Activated CD4-positive, alpha-beta memory T cell treated with anti-CD3 and anti-CD28 coated beads for 36 hours (primary cell): ENCODE data around the gene SATB2. TPM values are rescaled to one million over a fixed set of nuclear protein-coding genes. Genes with fewer than 3 reads are reported as not detected.

Experiments
- CTCF ChIA-PET: fragments of 350-600 bp; sonication (Branson Sonifier 250); formaldehyde crosslinking; loops from one replicate; lab custom pipeline; 2021; ENCODE audit warnings: antibody characterized with exemption, inconsistent platforms; lab: Charles Lee
- POLR2A ChIA-PET: fragments of 350-600 bp; sonication (Branson Sonifier 250); formaldehyde crosslinking; loops from one replicate; lab custom pipeline; 2021; ENCODE audit warnings: antibody characterized with exemption; lab: Charles Lee
- DNase-seq: peaks from one replicate; pipeline ENCODE4 v3.0.0-alpha.2; 2020
- H3K27ac Mint-ChIP-seq: one replicate; pipeline ENCODE4 v1.8.0; 2021; ENCODE audit warnings: mixed read lengths
- H3K27me3 Mint-ChIP-seq: one replicate; pipeline ENCODE4 v1.8.0; 2021; ENCODE audit warnings: mixed read lengths
- H3K36me3 Mint-ChIP-seq: one replicate; pipeline ENCODE4 v1.8.0; 2021; ENCODE audit warnings: mixed read lengths
- H3K4me1 Mint-ChIP-seq: one replicate; pipeline ENCODE4 v1.8.0; 2021; ENCODE audit warnings: low read depth, mixed read lengths
- H3K4me3 Mint-ChIP-seq: one replicate; pipeline ENCODE4 v1.8.0; 2021; ENCODE audit warnings: mild to moderate bottlenecking, mixed read lengths
- H3K9me3 Mint-ChIP-seq: one replicate; pipeline ENCODE4 v1.8.0; 2021; ENCODE audit warnings: mixed read lengths
- intact Hi-C: fragments of 100-400 bp; cut with micrococcal nuclease; formaldehyde crosslinking; loops from one replicate; pipeline ENCODE4 v1.15.1; 2023
- total RNA-seq, 2 experiments: library from RNA; stranded (reverse); gene quantifications; one replicate each; pipeline ENCODE4 v1.2.3, GENCODE V29; 2021

Gene SATB2
- under 1 TPM; 0.17 to 0.19 TPM for total RNA-seq

- Mint-ChIP-seq H3K27me3 (peaks cover 60% of the 10 kb centered on the region), H3K4me1 (peaks cover 27% of the 10 kb centered on the region), H3K27ac (no peak within 1 kb of the TSS), H3K9me3 (no peaks in the 10 kb centered on the region), H3K36me3 (peaks cover 2% of the 10 kb centered on the region), H3K4me3 (peak within 1 kb of the TSS; percentile 61)
- ChIA-PET POLR2A (no interaction called here), CTCF (no interaction called here)
- intact Hi-C loops: loop anchor here (2.0 to 10.0 kb wide), 4 partner anchors 13 to 1753 kb away; partner anchors contain the start of gene MARS2
- peak; percentile 47 for DNase-seq
Observed at GRCh38 chr2:199457147-199458008, at the start of gene SATB2. SATB2 (minus strand) TSS chr2:199457939; CDS start chr2:199456037, 1,902 bp downstream.

GRCh38 chr2:199505755-199506403 lies 48.1 kb upstream of the SATB2 start:
- ChIA-PET CTCF (no interaction called here), POLR2A (no interaction called here)
- Mint-ChIP-seq H3K27ac (no peak overlapping the region), H3K4me1 (no peaks in the 10 kb centered on the region), H3K4me3 (no peak overlapping the region), H3K27me3 (peaks cover 8% of the 10 kb centered on the region), H3K9me3 (no peaks in the 10 kb centered on the region), H3K36me3 (no peaks in the 10 kb centered on the region)
- DNase-seq: no peak
- intact Hi-C loops: no loop called here

DNA sequence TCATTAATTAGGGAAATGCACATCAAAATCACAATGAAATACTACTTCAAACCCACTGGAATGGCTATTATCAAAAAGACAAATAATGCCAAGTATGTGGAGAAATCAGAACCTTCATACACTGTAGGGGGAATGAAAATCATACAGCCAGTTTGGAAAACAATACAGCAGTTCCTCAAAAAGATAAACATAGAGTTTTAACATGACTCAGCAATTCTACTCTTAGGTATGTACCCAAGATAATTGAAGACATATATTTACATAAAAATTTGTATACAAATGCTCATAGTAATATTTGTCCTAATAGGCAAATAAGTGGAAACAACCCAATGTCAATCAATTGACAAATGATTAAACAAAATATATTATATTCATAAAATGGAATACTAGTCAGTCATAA lies 45.4 kb upstream of the SATB2 start:
- Mint-ChIP-seq H3K4me3 (no peak overlapping the region), H3K27me3 (peaks cover 6% of the 10 kb centered on the region), H3K27ac (no peak overlapping the region), H3K9me3 (no peaks in the 10 kb centered on the region), H3K4me1 (no peaks in the 10 kb centered on the region), H3K36me3 (no peaks in the 10 kb centered on the region)
- ChIA-PET POLR2A (no interaction called here), CTCF (no interaction called here)
- intact Hi-C loops: no loop called here
- DNase-seq: no peak

- intact Hi-C loops: no loop called here
- no peak overlapping the region for H3K4me3 Mint-ChIP-seq
- H3K27me3 Mint-ChIP-seq: peaks cover 13% of the 10 kb centered on the region
- DNase-seq: no peak
- ChIA-PET CTCF (no interaction called here), POLR2A (no interaction called here)
- no peaks in the 10 kb centered on the region for H3K36me3 Mint-ChIP-seq
- H3K4me1 Mint-ChIP-seq: no peaks in the 10 kb centered on the region
- H3K9me3 Mint-ChIP-seq: no peaks in the 10 kb centered on the region
- no peak overlapping the region for H3K27ac Mint-ChIP-seq
Observed at GRCh38 chr2:199499005-199499404, 41.3 kb upstream of the SATB2 start.

- DNase-seq: no peak
- H3K36me3 Mint-ChIP-seq: no peaks in the 10 kb centered on the region
- H3K4me3 Mint-ChIP-seq: no peak overlapping the region
- intact Hi-C loops: no loop called here
- POLR2A ChIA-PET: no interaction called here
- no peaks in the 10 kb centered on the region for H3K4me1 Mint-ChIP-seq
- CTCF ChIA-PET: no interaction called here
- peaks cover 10% of the 10 kb centered on the region for H3K27me3 Mint-ChIP-seq
- no peak overlapping the region for H3K27ac Mint-ChIP-seq
- H3K9me3 Mint-ChIP-seq: no peaks in the 10 kb centered on the region
Observed at GRCh38 chr2:199495147-199495546, 37.4 kb upstream of the SATB2 start.

DNA sequence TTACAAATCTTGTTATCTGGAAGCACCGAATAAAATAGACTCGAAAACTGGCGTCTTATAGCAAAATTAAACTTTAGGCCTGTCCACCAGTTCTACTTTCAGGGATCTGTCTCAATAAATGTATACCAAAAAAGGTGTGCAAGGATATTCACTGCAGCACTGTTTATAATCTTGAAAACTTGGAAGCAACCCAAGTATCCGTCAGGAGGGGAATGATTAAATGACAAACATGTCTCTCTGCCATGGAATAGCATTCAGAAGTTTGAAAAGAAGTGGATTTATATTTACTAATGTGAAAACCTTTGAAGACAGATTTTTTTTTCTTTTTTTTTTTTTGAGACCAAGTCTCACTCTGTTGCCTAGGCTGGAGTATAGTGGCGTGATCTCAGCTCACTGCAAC lies 32.3 kb upstream of the SATB2 start:
- intact Hi-C loops: no loop called here
- Mint-ChIP-seq H3K4me1 (no peaks in the 10 kb centered on the region), H3K27me3 (peaks cover 16% of the 10 kb centered on the region), H3K27ac (no peak overlapping the region), H3K36me3 (no peaks in the 10 kb centered on the region), H3K4me3 (no peak overlapping the region), H3K9me3 (no peaks in the 10 kb centered on the region)
- CTCF ChIA-PET: interaction anchor here (0.7 to 3.3 kb wide), 3 partner anchors 186 to 1177 kb away, joined by 3 to 61 read pairs (median 5); no protein-coding TSS in a partner anchor
- POLR2A ChIA-PET: no interaction called here
- DNase-seq: no peak

DNA sequence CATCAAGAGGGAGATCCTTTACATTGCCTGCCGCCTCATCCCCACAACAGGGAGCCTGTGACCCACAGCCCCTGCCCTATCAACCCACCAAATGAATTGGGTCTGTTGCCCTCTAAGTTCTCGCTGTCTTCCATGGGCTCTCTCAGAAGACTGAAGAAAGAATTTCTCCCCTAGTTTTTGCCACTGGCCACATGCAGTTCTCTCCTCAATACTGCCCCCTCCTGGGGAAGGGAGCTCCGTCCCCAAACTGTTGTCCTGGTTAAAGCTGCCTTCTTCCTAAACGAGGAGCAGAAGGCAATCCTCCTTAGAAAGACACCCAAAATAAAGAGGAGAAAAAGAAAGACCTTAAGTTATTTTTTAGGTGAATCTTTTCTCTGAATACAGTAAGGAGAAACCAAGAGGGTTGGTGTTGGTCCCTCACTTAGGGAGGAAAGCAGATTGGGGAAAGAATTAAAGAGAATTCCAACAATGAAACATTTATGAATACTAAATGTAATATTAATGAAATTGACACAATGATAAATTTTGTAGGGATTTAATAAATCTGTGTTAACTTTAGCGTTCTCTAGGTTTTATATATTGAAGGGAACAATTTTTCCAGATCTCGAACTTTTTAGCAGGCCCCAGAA lies 31.1 kb upstream of the SATB2 start:
- POLR2A ChIA-PET: interaction anchor here (0.7 kb wide), 1 partner anchor 588 kb away, joined by 3 read pairs; no protein-coding TSS in a partner anchor
- Mint-ChIP-seq H3K4me3 (no peak overlapping the region), H3K4me1 (no peaks in the 10 kb centered on the region), H3K9me3 (no peaks in the 10 kb centered on the region), H3K27me3 (peaks cover 23% of the 10 kb centered on the region), H3K27ac (no peak overlapping the region), H3K36me3 (no peaks in the 10 kb centered on the region)
- CTCF ChIA-PET: interaction anchor here (0.6 to 3.3 kb wide), 24 partner anchors 8 to 1497 kb away, joined by 3 to 61 read pairs (median 4); no protein-coding TSS in a partner anchor
- DNase-seq: peak; percentile 58
- intact Hi-C loops: loop anchor here (2.0 to 5.0 kb wide), 2 partner anchors 1117 to 1174 kb away; no protein-coding TSS in a partner anchor

DNA sequence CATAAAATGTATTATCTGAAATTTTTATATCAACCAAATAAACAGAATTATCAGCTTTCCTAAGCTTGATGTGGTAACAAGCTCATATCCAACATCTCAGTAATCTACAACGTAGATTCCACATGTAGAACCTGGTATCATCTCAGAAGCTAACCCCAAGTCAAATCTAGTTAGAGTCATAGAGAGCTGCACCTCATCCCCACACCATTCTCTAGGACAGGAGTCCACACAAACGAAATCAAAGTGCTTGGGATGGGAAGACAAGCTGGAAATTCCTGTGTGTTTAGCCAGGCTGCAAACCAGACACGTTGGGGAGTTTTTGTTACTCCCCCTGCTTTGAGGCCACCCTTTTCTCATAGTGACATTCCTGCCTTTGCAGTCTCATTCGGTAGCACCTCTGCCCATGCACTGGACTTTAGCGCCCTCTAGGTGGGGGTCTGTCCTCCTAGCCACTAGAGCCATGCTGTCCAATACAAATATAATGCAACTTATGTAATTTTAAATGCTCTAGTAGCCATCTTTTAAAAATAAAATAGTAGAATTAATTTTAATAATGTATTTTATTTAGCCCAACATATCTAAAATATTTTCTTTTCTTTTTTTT lies 28.1 kb upstream of the SATB2 start:
- no peaks in the 10 kb centered on the region for H3K9me3 Mint-ChIP-seq
- CTCF ChIA-PET: interaction anchor here (0.8 to 4.1 kb wide), 7 partner anchors 15 to 1172 kb away, joined by 3 to 27 read pairs (median 3); no protein-coding TSS in a partner anchor
- H3K4me1 Mint-ChIP-seq: no peaks in the 10 kb centered on the region
- peak; percentile 61 for DNase-seq
- no peaks in the 10 kb centered on the region for H3K36me3 Mint-ChIP-seq
- POLR2A ChIA-PET: no interaction called here
- peaks cover 21% of the 10 kb centered on the region for H3K27me3 Mint-ChIP-seq
- H3K4me3 Mint-ChIP-seq: no peak overlapping the region
- H3K27ac Mint-ChIP-seq: no peak overlapping the region
- intact Hi-C loops: loop anchor here (5.0 kb wide), 1 partner anchor 1114 kb away; no protein-coding TSS in a partner anchor

DNA sequence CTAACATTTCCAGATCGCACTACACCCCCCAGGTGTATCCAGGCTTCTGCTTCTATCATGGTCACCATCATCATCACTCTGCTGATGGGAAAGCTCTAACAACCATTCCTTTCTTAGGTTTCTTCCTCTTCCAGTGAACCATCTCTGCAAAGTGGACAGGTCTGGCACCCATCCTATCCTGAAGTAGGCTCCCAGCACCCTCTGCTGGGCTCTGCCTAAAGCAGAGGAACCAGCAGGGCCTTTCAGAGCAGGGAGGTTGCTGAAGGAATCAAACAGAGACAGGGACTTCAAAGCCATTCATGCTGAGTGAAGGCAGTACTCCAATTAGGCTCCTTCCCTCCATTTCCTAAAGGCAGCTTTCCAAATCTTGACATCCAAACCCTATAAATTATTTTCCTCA lies 27.2 kb upstream of the SATB2 start:
- Mint-ChIP-seq H3K27ac (no peak overlapping the region), H3K4me1 (no peaks in the 10 kb centered on the region), H3K36me3 (no peaks in the 10 kb centered on the region), H3K4me3 (no peak overlapping the region), H3K27me3 (peaks cover 23% of the 10 kb centered on the region), H3K9me3 (no peaks in the 10 kb centered on the region)
- POLR2A ChIA-PET: no interaction called here
- DNase-seq: no peak
- intact Hi-C loops: loop anchor here (5.0 kb wide), 1 partner anchor 1113 kb away; no protein-coding TSS in a partner anchor
- CTCF ChIA-PET: interaction anchor here (0.9 to 4.1 kb wide), 6 partner anchors 14 to 1171 kb away, joined by 3 to 27 read pairs (median 3); no protein-coding TSS in a partner anchor

DNA sequence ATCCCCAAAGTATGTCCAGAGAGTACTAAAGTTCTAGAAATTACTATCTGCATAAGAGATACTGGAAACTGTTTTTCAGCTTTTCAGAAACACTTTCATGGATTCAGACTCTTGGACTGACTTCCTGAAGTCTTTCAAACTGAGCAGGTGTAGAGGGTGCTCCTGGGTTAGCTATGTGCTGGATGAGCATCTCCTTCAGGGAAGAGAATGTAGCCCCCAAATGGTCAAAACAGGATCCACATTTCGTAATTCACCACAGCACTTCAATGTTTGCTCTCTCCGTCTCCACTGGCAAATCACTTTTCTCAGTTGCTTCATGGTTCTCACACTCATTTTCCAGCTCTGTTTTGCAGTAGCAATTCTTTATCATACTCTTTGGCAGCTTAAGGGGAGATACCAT lies 23.2 kb upstream of the SATB2 start:
- Mint-ChIP-seq H3K27me3 (peaks cover 23% of the 10 kb centered on the region), H3K4me1 (no peaks in the 10 kb centered on the region), H3K9me3 (no peaks in the 10 kb centered on the region), H3K36me3 (no peaks in the 10 kb centered on the region), H3K27ac (no peak overlapping the region), H3K4me3 (no peak overlapping the region)
- ChIA-PET POLR2A (no interaction called here), CTCF (interaction anchor here (1.2 to 4.3 kb wide), 2 partner anchors 8 to 11 kb away, joined by 3 to 30 read pairs; no protein-coding TSS in a partner anchor)
- DNase-seq: no peak
- intact Hi-C loops: no loop called here

- DNase-seq: no peak
- no peak overlapping the region for H3K27ac Mint-ChIP-seq
- intact Hi-C loops: no loop called here
- no peaks in the 10 kb centered on the region for H3K9me3 Mint-ChIP-seq
- CTCF ChIA-PET: interaction anchor here (4.3 kb wide), 1 partner anchor 11 kb away, joined by 30 read pairs; no protein-coding TSS in a partner anchor
- no peak overlapping the region for H3K4me3 Mint-ChIP-seq
- POLR2A ChIA-PET: no interaction called here
- no peaks in the 10 kb centered on the region for H3K36me3 Mint-ChIP-seq
- peaks cover 33% of the 10 kb centered on the region for H3K27me3 Mint-ChIP-seq
- H3K4me1 Mint-ChIP-seq: no peaks in the 10 kb centered on the region
Observed at GRCh38 chr2:199477277-199477834, 19.6 kb upstream of the SATB2 start.
